ENCODE results near the gene MRPL42.

Gene MRPL42

GRCh38 chr12:93563807-93564538, 96.7 kb downstream of the MRPL42 start:
- Histone ChIP-seq H3K36me3 (ENCODE audit: control insufficient read depth, low read length) (no peaks in the 10 kb centered on the region), H3K27ac (ENCODE audit: low read depth, low read length) (no peak overlapping the region), H3K27me3 (ENCODE audit: control insufficient read depth, low read length) (peaks cover 42% of the 10 kb centered on the region), H3K4me3 (ENCODE audit: low read length) (no peak overlapping the region), H3K79me2 (ENCODE audit: control insufficient read depth, low read length) (no peaks in the 10 kb centered on the region), H3K9me3 (ENCODE audit: control insufficient read depth, insufficient read depth, low read length) (no peaks in the 10 kb centered on the region), H3K4me1 (ENCODE audit: control insufficient read depth, low read length) (no peaks in the 10 kb centered on the region), H4K20me1 (ENCODE audit: control insufficient read depth, insufficient read depth, low read depth, low read length) (no peaks in the 10 kb centered on the region), H3K4me2 (ENCODE audit: low read length) (no peak overlapping the region), H3F3A (ENCODE audit: control insufficient read depth, insufficient read depth) (no peaks in the 10 kb centered on the region), H3K9me2 (replicated peaks; ENCODE audit: control insufficient read depth, low read length) (no peaks in the 10 kb centered on the region)
- TF ChIP-seq CTCF (IDR thresholded peaks at IDR 0.05; ENCODE audit: low read depth, low read length, poor library complexity, severe bottlenecking) (no peak), EZH2phosphoT487 (IDR thresholded peaks at IDR 0.05; ENCODE audit: borderline replicate concordance, low read length) (no peak)

- Histone ChIP-seq H3K9me2 (replicated peaks; ENCODE audit: control insufficient read depth, low read length) (no peaks in the 10 kb centered on the region), H3K27me3 (ENCODE audit: control insufficient read depth, low read length) (peaks cover 59% of the 10 kb centered on the region), H3K79me2 (ENCODE audit: control insufficient read depth, low read length) (no peaks in the 10 kb centered on the region), H3K27ac (ENCODE audit: low read depth, low read length) (no peak overlapping the region), H3K4me2 (ENCODE audit: low read length) (no peak overlapping the region), H3F3A (ENCODE audit: control insufficient read depth, insufficient read depth) (no peaks in the 10 kb centered on the region), H3K4me3 (ENCODE audit: low read length) (no peak overlapping the region), H4K20me1 (ENCODE audit: control insufficient read depth, insufficient read depth, low read depth, low read length) (peaks cover 4% of the 10 kb centered on the region; the same call in 1 of the 2 replicates), H3K9me3 (ENCODE audit: control insufficient read depth, insufficient read depth, low read length) (no peaks in the 10 kb centered on the region), H3K4me1 (ENCODE audit: control insufficient read depth, low read length) (peaks cover 15% of the 10 kb centered on the region), H3K36me3 (ENCODE audit: control insufficient read depth, low read length) (no peaks in the 10 kb centered on the region)
- no peak for TF ChIP-seq CTCF (IDR thresholded peaks at IDR 0.05; ENCODE audit: low read depth, low read length, poor library complexity, severe bottlenecking)
Measured at GRCh38 chr12:93565760-93566159, 98.4 kb downstream of the MRPL42 start.
